Esophagus muscularis mucosa (tissue), 4 donors: ENCODE results near the gene PGAM5. TPM values are rescaled to one million over a fixed set of nuclear protein-coding genes. Genes with fewer than 3 reads are reported as not detected.

ENCODE experiments used
- DNase-seq: peaks from one replicate; pipeline ENCODE4 v3.0.0-alpha.2; 2017; ENCODE audit errors: extremely low spot score
- H3K27ac ChIP-seq, 4 donors: fragments of 200-600 bp; sonication (generic); replicated peaks in 1 of 4; 1 replicate in 3 of 4; 2 replicates in 1 of 4; pipeline ENCODE4 v1.5.1; 2016 to 2019; ENCODE audit warnings: mild to moderate bottlenecking in 1 of 4
- H3K27me3 ChIP-seq, 4 donors: fragments of 200-600 bp; sonication (generic); one replicate each; pipeline versions ENCODE4 v1.5.1 to v1.6.0; 2016 to 2019
- H3K36me3 ChIP-seq, 4 donors: fragments of 200-600 bp; sonication (generic); one replicate each; pipeline ENCODE4 v1.5.1; 2016 to 2019
- H3K4me1 ChIP-seq, 4 donors: fragments of 200-600 bp; sonication (generic); one replicate each; pipeline ENCODE4 v1.5.1; 2016 to 2019
- H3K4me3 ChIP-seq, 4 donors: fragments of 200-600 bp; sonication (generic); 1 replicate in 2 of 4; 2 replicates in 2 of 4; pipeline ENCODE4 v1.5.1; 2016 to 2019; ENCODE audit warnings: mild to moderate bottlenecking in 4 of 4, moderate library complexity in 1 of 4
- H3K9me3 ChIP-seq, 4 donors: fragments of 200-600 bp; sonication (generic); 1 replicate in 3 of 4; 2 replicates in 1 of 4; pipeline ENCODE4 v1.5.1; 2016 to 2019
- CTCF ChIP-seq, 3 experiments: fragments of 200-600 bp in 2 of 3; fragments of 450-650 bp in 1 of 3; sonication (generic) in 2 of 3; IDR thresholded peaks; one replicate each; pipeline ENCODE4 v1.5.1; 2017 to 2019; ENCODE audit warnings: antibody characterized with exemption in 3 of 3, mild to moderate bottlenecking in 2 of 3, moderate library complexity in 1 of 3
- EP300 ChIP-seq: sonication (generic); formaldehyde crosslinking; IDR thresholded peaks from one replicate; pipeline ENCODE4 v1.6.1; 2017; ENCODE audit warnings: antibody characterized with exemption
- POLR2A ChIP-seq: fragments of 450-650 bp; IDR thresholded peaks from one replicate; pipeline ENCODE4 v1.6.1; 2017; ENCODE audit warnings: antibody characterized with exemption, moderate library complexity, mild to moderate bottlenecking, low read depth
- POLR2AphosphoS5 ChIP-seq, 2 donors: sonication (generic); formaldehyde crosslinking; IDR thresholded peaks; one replicate each; pipeline ENCODE4 v1.6.1; 2017; ENCODE audit warnings: antibody characterized with exemption in 2 of 2
- WGBS: methylation state at CpG from one replicate; pipeline ENCODE4 v1.1.5; 2018; 5-methylcytosine and 5-hydroxymethylcytosine counted together
- intact Hi-C: fragments of 100-400 bp; cut with DNase I; formaldehyde crosslinking; loops from one replicate; pipeline ENCODE4 v1.15.1; 2023
- total RNA-seq, 4 donors: library from RNA; depleted of rRNA; stranded (reverse); fragments of >200 nt; gene quantifications; one replicate each; pipeline versions ENCODE4 v1.1.0 to v1.2.1, GENCODE V29; 2016

The PGAM5 gene
- total RNA-seq, 4 donors from 2014 or later = 19.9 to 37.0 (median 26.9) TPM

- peaks cover 18 to 38% (median 29%) of the 10 kb centered on the region in 4 donors for H3K4me1 ChIP-seq
- H3K4me3 ChIP-seq = no peak overlapping the region
- WGBS = 61% methylated on average over 2 of the region's 2 CpGs
- no peak overlapping the region for H3K27ac ChIP-seq
- H3K27me3 ChIP-seq = peaks cover 0 to 4% (median 0%) of the 10 kb centered on the region in 4 donors
- intact Hi-C loops = no loop called here
- peaks cover 28 to 40% (median 34%) of the 10 kb centered on the region in 4 donors for H3K36me3 ChIP-seq
- TF ChIP-seq POLR2A = no peak
- TF ChIP-seq POLR2AphosphoS5 (IDR thresholded peaks at IDR 0.05) = no peak
- TF ChIP-seq CTCF (IDR thresholded peaks at IDR 0.05) = no peak
- no peak for TF ChIP-seq EP300
- DNase-seq = no peak
- H3K9me3 ChIP-seq = no peaks in the 10 kb centered on the region
Measured at GRCh38 chr12:132713123-132713522, 2.5 kb downstream of the PGAM5 start.

GRCh38 chr12:132715874-132716273 lies 5.2 kb downstream of the PGAM5 start:
- intact Hi-C loops = no loop called here
- peaks cover 12 to 28% (median 21%) of the 10 kb centered on the region in 4 donors for H3K4me1 ChIP-seq
- no peak overlapping the region for H3K4me3 ChIP-seq
- no peaks in the 10 kb centered on the region for H3K9me3 ChIP-seq
- 68% methylated on average over 5 of the region's 9 CpGs for WGBS
- DNase-seq = no peak
- no peak for TF ChIP-seq POLR2A
- no peak for TF ChIP-seq EP300
- TF ChIP-seq POLR2AphosphoS5 (IDR thresholded peaks at IDR 0.05) = no peak
- no peak for TF ChIP-seq CTCF (IDR thresholded peaks at IDR 0.05)
- peaks cover 33 to 65% (median 60%) of the 10 kb centered on the region in 4 donors for H3K36me3 ChIP-seq
- H3K27ac ChIP-seq = no peak overlapping the region
- no peaks in the 10 kb centered on the region for H3K27me3 ChIP-seq

GRCh38 chr12:132716356-132716755 lies 5.7 kb downstream of the PGAM5 start:
- Histone ChIP-seq H3K4me1 (peaks cover 12 to 23% (median 18%) of the 10 kb centered on the region in 4 donors), H3K9me3 (no peaks in the 10 kb centered on the region), H3K27me3 (no peaks in the 10 kb centered on the region), H3K4me3 (no peak overlapping the region), H3K27ac (no peak overlapping the region), H3K36me3 (peaks cover 37 to 69% (median 64%) of the 10 kb centered on the region in 4 donors)
- no peak for TF ChIP-seq POLR2AphosphoS5 (IDR thresholded peaks at IDR 0.05)
- no peak for TF ChIP-seq CTCF (IDR thresholded peaks at IDR 0.05)
- TF ChIP-seq EP300 = no peak
- TF ChIP-seq POLR2A = no peak
- intact Hi-C loops = no loop called here
- DNase-seq = no peak
- WGBS = 77% methylated on average over 11 of the region's 11 CpGs

GRCh38 chr12:132717011-132717410 lies 6.4 kb downstream of the PGAM5 start:
- Histone ChIP-seq H3K4me1 (peaks cover 6 to 17% (median 11%) of the 10 kb centered on the region in 4 donors), H3K9me3 (no peaks in the 10 kb centered on the region), H3K27me3 (no peaks in the 10 kb centered on the region), H3K36me3 (peaks cover 43 to 76% (median 71%) of the 10 kb centered on the region in 4 donors), H3K27ac (no peak overlapping the region), H3K4me3 (no peak overlapping the region)
- no peak for DNase-seq
- TF ChIP-seq POLR2A (no peak), POLR2AphosphoS5 (IDR thresholded peaks at IDR 0.05) (no peak), EP300 (no peak), CTCF (IDR thresholded peaks at IDR 0.05) (no peak)
- intact Hi-C loops = no loop called here
- WGBS = 85% methylated on average over 17 of the region's 17 CpGs
